Measurements from ENCODE around the gene LCT.

LCT gene

GRCh38 chr2:135743860-135744259 lies 93.1 kb downstream of the LCT start:
- Histone ChIP-seq H3K4me1 (ENCODE audit: control insufficient read depth, insufficient read depth, low read length, poor library complexity, severe bottlenecking) (peaks cover 7% of the 10 kb centered on the region), H3K36me3 (ENCODE audit: control insufficient read depth, insufficient read depth, low read length) (peaks cover 31% of the 10 kb centered on the region), H3K4me3 (ENCODE audit: extremely low read depth, insufficient read depth, low read length, poor library complexity, severe bottlenecking) (peak overlapping the region; percentile 87), H3K27ac (ENCODE audit: low read depth, low read length, severe bottlenecking) (no peak overlapping the region), H3K9me3 (ENCODE audit: control insufficient read depth, low read length) (no peaks in the 10 kb centered on the region)
- WGBS, 2 experiments (ENCODE audit: insufficient coverage in 2 of 2): 90% methylated on average over 1 of the region's 1 CpG; no CpG with 5 or more reads in 1 of the 2 experiments

- Histone ChIP-seq H3K9me3 (ENCODE audit: control insufficient read depth, low read length) (no peaks in the 10 kb centered on the region), H3K36me3 (ENCODE audit: control insufficient read depth, insufficient read depth, low read length) (peaks cover 15% of the 10 kb centered on the region), H3K4me3 (ENCODE audit: extremely low read depth, insufficient read depth, low read length, poor library complexity, severe bottlenecking) (peak overlapping the region; percentile 87), H3K4me1 (ENCODE audit: control insufficient read depth, insufficient read depth, low read length, poor library complexity, severe bottlenecking) (peaks cover 7% of the 10 kb centered on the region), H3K27ac (ENCODE audit: low read depth, low read length, severe bottlenecking) (peak overlapping the region; percentile 98)
- WGBS, 2 experiments (ENCODE audit: insufficient coverage in 2 of 2): 0% methylated on average over 26 to 30 of the region's 34 CpGs
These were observed 94.6 kb downstream of the LCT start for GRCh38 chr2:135742325-135742757.

GRCh38 chr2:135741395-135742324 lies 95.3 kb downstream of the LCT start, which contains the start of gene UBXN4:
UBXN4 (plus strand) TSS chr2:135741855; CDS start chr2:135741930, 75 bp downstream.
- peaks cover 10% of the 10 kb centered on the region for H3K36me3 ChIP-seq (ENCODE audit: control insufficient read depth, insufficient read depth, low read length)
- H3K9me3 ChIP-seq (ENCODE audit: control insufficient read depth, low read length): no peaks in the 10 kb centered on the region
- WGBS, 2 experiments (ENCODE audit: insufficient coverage in 2 of 2): 1% methylated on average over 66 to 67 of the region's 93 CpGs
- peak within 1 kb of the TSS; percentile 98 for H3K27ac ChIP-seq (ENCODE audit: low read depth, low read length, severe bottlenecking)
- H3K4me3 ChIP-seq (ENCODE audit: extremely low read depth, insufficient read depth, low read length, poor library complexity, severe bottlenecking): peak within 1 kb of the TSS; percentile 87
- peaks cover 7% of the 10 kb centered on the region for H3K4me1 ChIP-seq (ENCODE audit: control insufficient read depth, insufficient read depth, low read length, poor library complexity, severe bottlenecking)

GRCh38 chr2:135741043-135741394 lies 96.0 kb downstream of the LCT start:
- Histone ChIP-seq H3K4me1 (ENCODE audit: control insufficient read depth, insufficient read depth, low read length, poor library complexity, severe bottlenecking) (peaks cover 7% of the 10 kb centered on the region), H3K27ac (ENCODE audit: low read depth, low read length, severe bottlenecking) (no peak overlapping the region), H3K36me3 (ENCODE audit: control insufficient read depth, insufficient read depth, low read length) (peaks cover 6% of the 10 kb centered on the region), H3K9me3 (ENCODE audit: control insufficient read depth, low read length) (no peaks in the 10 kb centered on the region), H3K4me3 (ENCODE audit: extremely low read depth, insufficient read depth, low read length, poor library complexity, severe bottlenecking) (no peak overlapping the region)
- 86 to 92% methylated on average over 11 of the region's 11 CpGs for WGBS, 2 experiments (ENCODE audit: insufficient coverage in 2 of 2)

- Histone ChIP-seq H3K36me3 (ENCODE audit: control insufficient read depth, insufficient read depth, low read length) (no peaks in the 10 kb centered on the region), H3K9me3 (ENCODE audit: control insufficient read depth, low read length) (no peaks in the 10 kb centered on the region), H3K27ac (ENCODE audit: low read depth, low read length, severe bottlenecking) (no peak overlapping the region), H3K4me1 (ENCODE audit: control insufficient read depth, insufficient read depth, low read length, poor library complexity, severe bottlenecking) (peaks cover 7% of the 10 kb centered on the region), H3K4me3 (ENCODE audit: extremely low read depth, insufficient read depth, low read length, poor library complexity, severe bottlenecking) (no peak overlapping the region)
- whole genome bisulfite sequencing, 2 experiments (ENCODE audit: insufficient coverage in 2 of 2): 90 to 96% methylated on average over 3 of the region's 3 CpGs
These were observed 96.8 kb downstream of the LCT start for GRCh38 chr2:135740206-135740605.

Measured in mesodermal cell (in vitro differentiated cells).